SK-N-MC (cell line): ENCODE measurements around the gene ACO2.
A peak's percentile ranks its signal among the peaks of the same experiment; 100 is the strongest.
"Not testable (repeated sequence)": the region's sequence is repeated elsewhere in the genome, so short reads cannot be mapped to it uniquely, and the experiment has no call there.

Source experiments
- DNase-seq: peaks from one replicate; pipeline ENCODE4 v3.0.0-alpha.2; 2011; ENCODE audit warnings: low read depth, low spot score
- H3K27ac ChIP-seq: fragments of 200-600 bp; sonication (generic); 2 replicates; pipeline ENCODE4 v1.5.1; 2016; ENCODE audit warnings: mixed run types
- H3K36me3 ChIP-seq: fragments of 200-600 bp; sonication (generic); 2 replicates; pipeline ENCODE4 v1.6.1; 2017; ENCODE audit warnings: antibody characterized with exemption, low read length, mixed read lengths; ENCODE audit not compliant: insufficient read depth
- H3K4me3 ChIP-seq: fragments of 200-600 bp; sonication (generic); 2 replicates; pipeline ENCODE4 v1.5.1; 2016
- H3K9ac ChIP-seq: fragments of 200-600 bp; sonication (generic); 2 replicates; pipeline ENCODE4 v1.8.0; 2017; ENCODE audit warnings: mixed run types, mixed read lengths; ENCODE audit not compliant: insufficient read length
- H3K9me3 ChIP-seq: fragments of 200-600 bp; sonication (generic); 2 replicates; pipeline ENCODE4 v1.6.1; 2017; ENCODE audit warnings: low read depth, mild to moderate bottlenecking, antibody characterized with exemption, low read length, moderate library complexity, mixed read lengths
- EZH2 ChIP-seq: fragments of 200-600 bp; sonication (generic); IDR thresholded peaks from one replicate; pipeline ENCODE4 v1.6.1; 2017; ENCODE audit warnings: antibody characterized with exemption
- FOXP2 ChIP-seq: optimal IDR thresholded peaks from 2 replicates; pipeline ENCODE3; 2011; ENCODE audit warnings: mild to moderate bottlenecking, moderate library complexity; ENCODE audit not compliant: insufficient read depth; ENCODE audit errors: extremely low read length, control extremely low read depth
- POLR2AphosphoS5 ChIP-seq: IDR thresholded peaks from 2 replicates; pipeline ENCODE4 v1.6.1; 2012; ENCODE audit warnings: mild to moderate bottlenecking, low read depth, low read length, borderline replicate concordance

ACO2 gene

GRCh38 chr22:41446639-41447434 lies 22.1 kb upstream of the ACO2 start, which contains the start of gene TOB2:
TOB2 (minus strand) TSS chr22:41446801; CDS start chr22:41437345, 9,456 bp downstream.
- Histone ChIP-seq H3K4me3 (peak within 1 kb of the TSS; percentile 98), H3K27ac (peak within 1 kb of the TSS; percentile 98), H3K36me3 (peaks cover 14% of the 10 kb centered on the region; the same call in 1 of the 2 replicates), H3K9ac (peak within 1 kb of the TSS; percentile 95), H3K9me3 (no peaks in the 10 kb centered on the region)
- TF ChIP-seq FOXP2 (peak; percentile 70), POLR2AphosphoS5 (peak; percentile 99), EZH2 (no peak)
- DNase-seq = peak; percentile 51

- Histone ChIP-seq H3K27ac (peak overlapping the region; percentile 98), H3K4me3 (peak overlapping the region; percentile 98), H3K9me3 (no peaks in the 10 kb centered on the region), H3K9ac (peak overlapping the region; percentile 95), H3K36me3 (peaks cover 8% of the 10 kb centered on the region; the same call in 1 of the 2 replicates)
- TF ChIP-seq POLR2AphosphoS5 (no peak; the same call in 1 of the 2 replicates), FOXP2 (no peak), EZH2 (no peak)
- DNase-seq = no peak
Measured at GRCh38 chr22:41447435-41448188, 21.3 kb upstream of the ACO2 start.

DNA sequence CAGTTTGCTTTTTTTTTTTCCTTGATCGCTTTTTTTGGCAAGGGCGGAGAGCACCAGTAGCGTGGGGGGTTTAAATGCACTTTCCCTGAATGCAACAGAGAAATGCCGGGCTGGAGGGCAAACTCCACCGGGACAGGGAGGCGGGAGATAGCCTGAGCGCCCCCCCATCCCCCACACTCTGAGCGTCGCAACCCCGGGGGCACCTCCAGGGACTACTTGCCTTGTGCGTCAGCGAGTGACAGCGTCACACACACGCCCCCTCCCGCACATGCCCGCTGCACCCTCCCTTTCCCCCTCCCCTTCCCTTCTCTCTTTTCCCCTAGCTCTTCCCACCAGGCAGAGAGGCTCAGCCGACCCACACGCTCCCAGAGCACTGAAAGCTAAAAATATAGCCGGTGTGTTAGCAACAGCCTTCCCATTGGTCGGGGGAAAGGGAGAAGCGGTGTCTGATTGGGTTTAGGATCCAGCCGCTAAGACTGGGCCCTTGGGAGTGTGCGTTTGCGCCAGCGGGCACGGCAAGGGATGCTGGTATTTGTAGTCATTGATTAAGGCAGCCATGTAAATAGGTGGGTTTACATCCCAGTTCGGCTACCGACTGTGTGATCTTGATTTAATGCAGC lies 20.6 kb upstream of the ACO2 start:
- Histone ChIP-seq H3K9ac (peak overlapping the region; percentile 95), H3K36me3 (peaks cover 4% of the 10 kb centered on the region; the same call in 1 of the 2 replicates), H3K4me3 (peak overlapping the region; percentile 98), H3K27ac (peak overlapping the region; percentile 98), H3K9me3 (no peaks in the 10 kb centered on the region)
- peak; percentile 99 for DNase-seq
- peak; percentile 94 for TF ChIP-seq FOXP2
- peak; percentile 72 for TF ChIP-seq POLR2AphosphoS5
- TF ChIP-seq EZH2 = no peak

GRCh38 chr22:41458161-41458728 lies 10.7 kb upstream of the ACO2 start:
- TF ChIP-seq FOXP2 (no peak), POLR2AphosphoS5 (no peak), EZH2 (no peak)
- Histone ChIP-seq H3K4me3 (no peak overlapping the region), H3K27ac (no peak overlapping the region), H3K9me3 (no peaks in the 10 kb centered on the region), H3K9ac (no peak overlapping the region), H3K36me3 (peaks cover 48% of the 10 kb centered on the region)
- DNase-seq = no peak

- no peak overlapping the region for H3K27ac ChIP-seq
- H3K36me3 ChIP-seq = peaks cover 58% of the 10 kb centered on the region
- H3K9ac ChIP-seq = no peak overlapping the region
- no peak for TF ChIP-seq EZH2
- no peak for TF ChIP-seq POLR2AphosphoS5
- TF ChIP-seq FOXP2 = no peak
- no peak overlapping the region for H3K4me3 ChIP-seq
- H3K9me3 ChIP-seq = no peaks in the 10 kb centered on the region
- no peak for DNase-seq
Measured at GRCh38 chr22:41459431-41459830, 9.5 kb upstream of the ACO2 start.

DNA sequence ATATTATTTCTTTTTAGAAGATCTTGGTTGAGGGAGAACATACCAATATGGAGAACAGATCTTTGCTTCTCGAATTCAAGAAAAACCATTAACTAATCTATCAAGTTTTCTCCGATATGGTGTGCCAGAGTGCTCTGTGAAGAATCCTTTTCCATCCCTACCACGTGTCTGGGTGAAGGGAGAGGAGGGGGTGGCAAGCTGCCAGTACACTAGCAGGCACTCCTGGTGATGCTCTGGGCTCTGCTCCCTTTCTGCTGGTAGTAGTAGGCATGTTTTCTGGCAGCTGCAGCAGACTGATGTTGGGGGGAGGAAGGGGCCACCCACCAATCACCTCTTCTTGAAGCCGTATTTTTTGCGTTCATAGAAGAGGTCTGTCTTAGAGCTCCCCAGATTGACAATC lies 8.8 kb upstream of the ACO2 start:
- H3K9ac ChIP-seq, H3K4me3 ChIP-seq, H3K9me3 ChIP-seq, DNase-seq, H3K27ac ChIP-seq: not testable (repeated sequence)
- peaks cover 65% of the 10 kb centered on the region for H3K36me3 ChIP-seq

- Histone ChIP-seq H3K4me3 (no peak overlapping the region), H3K27ac (no peak overlapping the region), H3K9ac (no peak overlapping the region), H3K36me3 (peaks cover 81% of the 10 kb centered on the region), H3K9me3 (no peaks in the 10 kb centered on the region)
- TF ChIP-seq EZH2 (no peak), FOXP2 (no peak), POLR2AphosphoS5 (no peak)
- no peak for DNase-seq
Measured at GRCh38 chr22:41461901-41462300, 7.0 kb upstream of the ACO2 start.
